Activated naive CD4-positive, alpha-beta T cell treated with Interleukin-2 at 50 U/mL for 16 hours (primary cell): ENCODE results near the gene CCR2.

ENCODE experiments used
- DNase-seq: peaks from one replicate; pipeline ENCODE4 v3.0.0-alpha.2; 2020

CCR2 gene

DNA sequence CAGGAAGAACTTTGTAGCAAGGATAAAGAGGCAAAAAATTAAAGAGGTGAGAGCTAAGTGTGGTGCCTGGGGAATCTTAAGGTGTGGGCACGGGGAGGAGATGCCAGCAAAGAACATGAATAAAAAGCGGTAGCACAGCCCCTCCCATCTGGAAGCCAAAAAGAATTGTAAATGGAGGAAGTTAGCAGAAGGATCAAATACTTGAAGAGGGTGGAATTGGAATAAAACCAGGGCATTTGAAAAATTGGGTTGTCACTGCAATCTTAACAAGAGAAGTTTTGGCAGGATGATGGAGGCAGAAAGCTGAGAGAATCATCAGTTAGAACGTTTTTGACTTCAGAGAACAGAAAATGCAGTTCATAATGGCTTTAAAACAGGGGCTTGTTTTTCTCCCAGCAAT is 2.4 kb downstream of the CCR2 start:
- DNase-seq = no peak

DNA sequence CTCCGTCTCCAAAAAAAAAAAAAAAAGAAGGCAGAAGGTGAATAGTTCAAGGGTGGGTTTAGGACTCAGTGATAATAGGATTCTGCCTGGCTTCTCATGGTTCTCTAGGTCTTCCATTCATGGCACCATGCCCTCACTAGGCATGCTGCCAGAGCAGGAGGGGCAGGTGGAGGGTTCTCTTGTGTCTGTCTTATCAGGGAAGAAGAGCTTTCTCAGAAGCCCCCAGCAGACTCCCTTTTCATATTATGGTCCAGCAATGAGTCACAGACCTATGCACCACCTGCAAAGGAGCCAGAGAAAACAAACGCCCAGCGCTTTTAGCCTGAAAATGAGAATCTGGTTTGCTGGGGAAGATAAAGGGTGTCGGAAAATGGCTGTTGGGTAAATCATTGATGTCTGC is 3.0 kb downstream of the CCR2 start:
- no peak for DNase-seq

DNA sequence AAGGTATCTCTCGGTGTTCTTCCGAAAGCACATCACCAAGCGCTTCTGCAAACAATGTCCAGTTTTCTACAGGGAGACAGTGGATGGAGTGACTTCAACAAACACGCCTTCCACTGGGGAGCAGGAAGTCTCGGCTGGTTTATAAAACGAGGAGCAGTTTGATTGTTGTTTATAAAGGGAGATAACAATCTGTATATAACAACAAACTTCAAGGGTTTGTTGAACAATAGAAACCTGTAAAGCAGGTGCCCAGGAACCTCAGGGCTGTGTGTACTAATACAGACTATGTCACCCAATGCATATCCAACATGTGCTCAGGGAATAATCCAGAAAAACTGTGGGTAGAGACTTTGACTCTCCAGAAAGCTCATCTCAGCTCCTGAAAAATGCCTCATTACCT is 4.6 kb downstream of the CCR2 start:
- DNase-seq = no peak

- peak; percentile 37 for DNase-seq
Measured at GRCh38 chr3:46359733-46360493, 6.0 kb downstream of the CCR2 start.

DNA sequence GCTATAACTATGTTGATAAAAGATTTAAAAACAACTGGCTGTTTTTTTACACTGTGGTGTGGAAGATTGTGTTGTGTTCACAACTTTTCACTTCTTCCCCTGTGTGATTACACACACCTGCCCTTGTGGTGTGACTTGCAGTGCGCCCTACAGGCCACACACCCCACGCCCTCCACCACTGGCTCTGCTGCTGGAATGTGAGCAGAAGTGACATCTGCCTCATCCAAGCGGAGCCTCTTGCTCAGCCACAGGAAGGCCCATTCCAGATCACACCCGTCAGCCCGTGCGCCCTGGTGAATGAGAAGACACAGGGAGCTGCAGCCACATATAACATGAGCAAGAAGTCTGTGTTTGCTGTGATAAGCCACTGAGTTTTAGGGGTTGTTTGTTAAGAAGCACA is 7.0 kb downstream of the CCR2 start:
- no peak for DNase-seq

- no peak for DNase-seq
Measured at GRCh38 chr3:46361408-46362283, 7.7 kb downstream of the CCR2 start.

DNA sequence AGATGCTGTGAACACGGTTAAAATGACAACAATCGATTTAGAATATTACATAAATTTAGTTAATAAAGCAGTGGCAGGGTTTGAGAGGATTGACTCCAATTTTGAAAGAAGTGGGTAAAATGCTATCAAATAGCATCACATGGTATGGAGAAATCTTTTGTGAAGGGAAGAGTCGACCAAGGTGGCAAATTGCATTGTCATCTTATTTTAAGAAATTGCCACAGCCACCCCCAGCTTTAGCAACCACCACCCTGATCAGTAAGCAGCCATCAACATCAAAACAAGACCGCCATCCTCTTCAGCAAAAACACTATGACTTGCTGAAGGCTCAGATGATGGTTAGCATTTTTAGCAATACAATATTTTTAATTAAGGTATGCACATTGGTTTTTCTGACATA is 11.1 kb downstream of the CCR2 start:
- DNase-seq = no peak

DNA sequence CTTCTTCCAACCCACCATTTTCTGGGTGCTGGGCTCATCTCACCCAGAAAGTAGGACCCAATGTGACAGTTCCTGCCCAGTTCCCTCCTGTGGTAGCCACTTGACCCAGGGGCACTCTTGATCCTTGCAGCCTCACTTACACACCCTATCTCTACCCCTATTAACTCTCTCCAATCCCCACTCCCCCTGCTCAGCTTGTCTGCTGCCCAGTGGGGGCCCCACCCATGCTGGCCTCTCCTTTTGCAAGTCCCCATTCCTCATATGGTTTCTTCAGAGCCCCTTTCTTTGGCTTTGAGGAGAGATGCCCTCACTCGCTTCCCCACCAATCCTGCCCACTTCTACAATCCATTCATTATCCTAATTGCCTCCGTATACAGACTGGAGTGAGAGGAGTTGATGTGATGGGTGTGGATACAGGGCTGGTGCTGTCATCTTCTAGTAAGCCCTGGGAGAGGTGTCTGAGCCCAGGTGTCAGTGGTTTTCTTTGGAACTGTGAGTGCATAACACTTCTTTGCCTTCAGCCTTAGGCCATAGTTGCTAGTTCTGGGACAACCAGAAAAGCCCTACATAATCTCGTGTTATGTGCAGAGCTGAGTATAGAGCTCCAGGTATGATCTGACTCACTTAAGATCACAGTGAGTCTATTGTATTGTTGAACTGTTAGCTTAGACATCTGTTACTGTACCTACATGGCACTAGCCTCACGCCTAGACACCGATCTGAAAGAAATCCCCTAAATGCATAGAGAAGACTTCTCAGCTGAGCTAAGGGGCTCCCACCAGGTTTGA is 12.0 kb downstream of the CCR2 start:
- no peak for DNase-seq

- DNase-seq = no peak
Measured at GRCh38 chr3:46367811-46368210, 13.9 kb downstream of the CCR2 start.

DNA sequence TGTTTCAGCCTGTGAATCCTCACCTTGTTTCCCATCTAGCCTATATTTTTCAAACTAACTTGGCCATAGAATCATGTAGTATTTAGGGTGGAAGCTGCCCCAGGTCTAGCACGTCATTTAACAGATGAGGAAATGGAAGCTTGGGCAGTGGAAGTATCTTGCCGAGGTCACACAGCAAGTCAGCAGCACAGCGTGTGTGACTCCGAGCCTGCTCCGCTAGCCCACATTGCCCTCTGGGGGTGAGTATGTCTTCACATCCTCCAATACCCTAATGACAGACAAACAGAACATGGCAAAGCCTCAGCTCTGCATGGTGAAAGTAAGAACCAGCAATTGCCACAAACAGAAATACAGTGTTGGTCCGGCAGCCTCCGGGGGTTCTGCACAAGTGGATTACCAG is 14.7 kb downstream of the CCR2 start:
- DNase-seq = peak; percentile 71

DNA sequence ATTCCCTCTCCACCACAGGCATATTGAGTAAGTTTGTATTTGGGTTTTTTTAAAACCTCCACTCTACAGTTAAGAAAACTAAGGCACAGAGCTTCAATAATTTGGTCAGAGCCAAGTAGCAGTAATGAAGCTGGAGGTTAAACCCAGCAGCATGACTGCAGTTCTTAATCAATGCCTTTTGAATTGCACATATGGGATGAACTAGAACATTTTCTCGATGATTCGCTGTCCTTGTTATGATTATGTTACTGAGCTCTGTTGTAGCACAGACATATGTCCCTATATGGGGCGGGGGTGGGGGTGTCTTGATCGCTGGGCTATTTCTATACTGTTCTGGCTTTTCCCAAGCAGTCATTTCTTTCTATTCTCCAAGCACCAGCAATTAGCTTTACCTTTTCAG is 15.2 kb downstream of the CCR2 start:
- no peak for DNase-seq

GRCh38 chr3:46369675-46370132 is 15.8 kb downstream of the CCR2 start:
- peak; percentile 46 for DNase-seq

DNA sequence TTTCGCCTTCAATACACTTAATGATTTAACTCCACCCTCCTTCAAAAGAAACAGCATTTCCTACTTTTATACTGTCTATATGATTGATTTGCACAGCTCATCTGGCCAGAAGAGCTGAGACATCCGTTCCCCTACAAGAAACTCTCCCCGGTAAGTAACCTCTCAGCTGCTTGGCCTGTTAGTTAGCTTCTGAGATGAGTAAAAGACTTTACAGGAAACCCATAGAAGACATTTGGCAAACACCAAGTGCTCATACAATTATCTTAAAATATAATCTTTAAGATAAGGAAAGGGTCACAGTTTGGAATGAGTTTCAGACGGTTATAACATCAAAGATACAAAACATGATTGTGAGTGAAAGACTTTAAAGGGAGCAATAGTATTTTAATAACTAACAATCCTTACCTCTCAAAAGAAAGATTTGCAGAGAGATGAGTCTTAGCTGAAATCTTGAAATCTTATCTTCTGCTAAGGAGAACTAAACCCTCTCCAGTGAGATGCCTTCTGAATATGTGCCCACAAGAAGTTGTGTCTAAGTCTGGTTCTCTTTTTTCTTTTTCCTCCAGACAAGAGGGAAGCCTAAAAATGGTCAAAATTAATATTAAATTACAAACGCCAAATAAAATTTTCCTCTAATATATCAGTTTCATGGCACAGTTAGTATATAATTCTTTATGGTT is 17.1 kb downstream of the CCR2 start, which contains the start of gene CCR5:
TSS of gene CCR5 (plus strand) at position 108 of the 680 bp plus-strand sequence. CDS start 1,957 bp downstream, outside the sequence.
- DNase-seq = peak; percentile 29

GRCh38 chr3:46371519-46372340 is 17.8 kb downstream of the CCR2 start:
- DNase-seq = no peak

GRCh38 chr3:46372492-46373359 is 18.8 kb downstream of the CCR2 start:
- no peak for DNase-seq

DNA sequence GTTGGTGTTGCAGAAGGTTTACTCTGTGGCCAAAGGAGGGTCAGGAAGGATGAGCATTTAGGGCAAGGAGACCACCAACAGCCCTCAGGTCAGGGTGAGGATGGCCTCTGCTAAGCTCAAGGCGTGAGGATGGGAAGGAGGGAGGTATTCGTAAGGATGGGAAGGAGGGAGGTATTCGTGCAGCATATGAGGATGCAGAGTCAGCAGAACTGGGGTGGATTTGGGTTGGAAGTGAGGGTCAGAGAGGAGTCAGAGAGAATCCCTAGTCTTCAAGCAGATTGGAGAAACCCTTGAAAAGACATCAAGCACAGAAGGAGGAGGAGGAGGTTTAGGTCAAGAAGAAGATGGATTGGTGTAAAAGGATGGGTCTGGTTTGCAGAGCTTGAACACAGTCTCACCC is 20.8 kb downstream of the CCR2 start:
- no peak for DNase-seq

DNA sequence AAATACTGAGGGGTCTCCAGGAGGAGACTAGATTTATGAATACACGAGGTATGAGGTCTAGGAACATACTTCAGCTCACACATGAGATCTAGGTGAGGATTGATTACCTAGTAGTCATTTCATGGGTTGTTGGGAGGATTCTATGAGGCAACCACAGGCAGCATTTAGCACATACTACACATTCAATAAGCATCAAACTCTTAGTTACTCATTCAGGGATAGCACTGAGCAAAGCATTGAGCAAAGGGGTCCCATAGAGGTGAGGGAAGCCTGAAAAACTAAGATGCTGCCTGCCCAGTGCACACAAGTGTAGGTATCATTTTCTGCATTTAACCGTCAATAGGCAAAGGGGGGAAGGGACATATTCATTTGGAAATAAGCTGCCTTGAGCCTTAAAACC is 21.3 kb downstream of the CCR2 start:
- no peak for DNase-seq

DNA sequence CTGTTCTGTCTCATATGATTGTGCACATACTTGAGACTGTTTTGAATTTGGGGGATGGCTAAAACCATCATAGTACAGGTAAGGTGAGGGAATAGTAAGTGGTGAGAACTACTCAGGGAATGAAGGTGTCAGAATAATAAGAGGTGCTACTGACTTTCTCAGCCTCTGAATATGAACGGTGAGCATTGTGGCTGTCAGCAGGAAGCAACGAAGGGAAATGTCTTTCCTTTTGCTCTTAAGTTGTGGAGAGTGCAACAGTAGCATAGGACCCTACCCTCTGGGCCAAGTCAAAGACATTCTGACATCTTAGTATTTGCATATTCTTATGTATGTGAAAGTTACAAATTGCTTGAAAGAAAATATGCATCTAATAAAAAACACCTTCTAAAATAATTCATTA is 21.9 kb downstream of the CCR2 start:
- DNase-seq = no peak

- DNase-seq = peak; percentile 74
Measured at GRCh38 chr3:46378426-46378942, 24.6 kb downstream of the CCR2 start.

- DNase-seq = no peak
Measured at GRCh38 chr3:46380471-46381221, 26.7 kb downstream of the CCR2 start.
